HG03469 (cell line): ENCODE data around the gene MYPOP.

ENCODE experiments used
- ATAC-seq: cut with Tn5 transposase; IDR thresholded peaks from one replicate; pipeline ENCODE4 v1.9.1; 2021; ENCODE audit warnings: mild to moderate bottlenecking, moderate library complexity, moderate number of reproducible peaks; ENCODE audit not compliant: unreplicated experiment

The MYPOP gene, protein sequence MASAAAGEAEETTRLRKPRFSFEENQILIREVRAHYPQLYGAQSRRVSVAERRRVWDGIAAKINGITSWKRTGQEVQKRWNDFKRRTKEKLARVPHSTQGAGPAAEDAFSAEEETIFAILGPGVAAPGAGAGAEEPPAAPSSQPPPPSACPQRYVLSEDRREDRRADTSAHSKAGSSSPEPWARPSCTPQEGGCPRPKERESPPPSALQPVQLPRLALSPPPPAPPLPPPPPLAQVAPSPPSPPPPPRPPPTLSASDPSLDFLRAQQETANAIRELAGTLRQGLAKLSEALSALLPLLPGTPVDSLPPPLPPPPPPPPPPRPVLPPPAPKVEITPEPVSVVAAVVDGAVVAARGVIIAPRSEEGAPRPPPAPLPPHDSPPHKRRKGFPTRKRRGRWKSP

DNA sequence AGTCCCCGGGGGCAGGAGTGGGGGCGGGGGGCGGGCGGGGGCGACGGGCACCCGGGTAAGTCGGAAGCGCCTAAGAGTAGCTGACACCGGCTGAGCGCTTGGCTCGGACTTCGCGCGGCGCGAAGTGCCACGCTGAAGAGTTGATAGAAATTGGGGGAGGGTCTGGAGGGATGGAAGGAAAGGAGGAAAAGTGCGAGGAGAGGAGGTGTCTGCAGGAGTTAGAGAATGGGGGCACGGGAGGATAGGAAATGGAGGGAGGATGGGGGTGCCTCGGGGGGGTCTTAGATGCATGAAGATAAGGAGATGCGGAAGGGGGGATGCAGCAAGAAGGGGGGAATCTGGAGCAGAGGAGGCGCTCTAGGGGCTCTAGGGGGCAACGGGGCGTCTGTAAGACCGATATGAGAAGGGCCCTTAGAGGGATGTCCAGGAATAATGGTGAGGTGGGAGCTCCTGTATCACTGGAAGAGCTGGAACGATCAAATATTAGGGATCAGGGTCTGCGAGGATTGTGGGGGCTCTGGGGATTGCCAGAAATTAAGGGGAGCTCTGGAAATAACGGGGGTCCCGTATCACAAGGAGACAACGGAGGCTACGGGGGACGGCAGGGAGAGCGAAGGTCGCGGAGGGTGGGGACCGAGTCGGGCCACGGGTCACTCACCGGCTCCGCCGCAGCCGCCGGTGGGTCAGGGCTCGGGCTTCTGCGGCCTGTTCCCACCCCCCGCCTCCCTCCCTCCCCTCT, at the start of gene MYPOP:
TSS of gene MYPOP (minus strand) at position 702 of the 739 bp plus-strand sequence. CDS start 840 bp downstream, outside the sequence.
- ATAC-seq = no peak

DNA sequence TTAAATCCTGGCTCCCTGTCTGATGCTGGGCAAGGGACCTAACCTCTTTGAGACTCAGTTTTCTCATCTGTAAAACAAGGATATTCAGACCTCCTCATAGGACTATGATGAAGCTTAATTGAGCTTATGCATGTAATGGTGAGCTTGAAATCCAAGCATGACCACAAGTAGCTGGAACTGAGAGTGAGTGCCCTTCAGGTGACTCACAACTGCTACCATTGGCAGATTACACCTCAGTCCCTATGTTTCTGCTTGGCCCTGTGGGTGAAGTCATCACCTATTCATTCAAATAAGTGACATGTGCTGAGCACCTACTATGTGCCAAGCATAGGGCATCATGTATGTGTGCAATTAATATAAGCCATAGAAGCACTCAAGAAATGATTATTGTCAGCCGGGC, 45.5 kb upstream of the MYPOP start:
- ATAC-seq = no peak

DNA sequence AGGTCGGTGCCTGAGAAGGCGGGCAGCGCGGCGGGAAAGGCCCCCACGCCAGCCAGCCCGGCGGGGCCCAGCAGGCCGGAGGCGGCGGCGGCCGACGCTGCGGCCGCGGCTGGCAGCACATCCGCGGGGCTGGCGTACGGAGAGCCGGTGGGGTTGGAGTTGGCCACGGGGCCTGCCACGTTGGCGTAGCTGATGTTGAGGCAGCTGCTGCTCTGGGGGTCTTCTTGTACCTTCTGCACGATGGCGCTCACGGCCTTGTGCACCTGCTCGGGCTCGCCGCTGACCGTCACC, 38.0 kb upstream of the MYPOP start:
- no peak for ATAC-seq

DNA sequence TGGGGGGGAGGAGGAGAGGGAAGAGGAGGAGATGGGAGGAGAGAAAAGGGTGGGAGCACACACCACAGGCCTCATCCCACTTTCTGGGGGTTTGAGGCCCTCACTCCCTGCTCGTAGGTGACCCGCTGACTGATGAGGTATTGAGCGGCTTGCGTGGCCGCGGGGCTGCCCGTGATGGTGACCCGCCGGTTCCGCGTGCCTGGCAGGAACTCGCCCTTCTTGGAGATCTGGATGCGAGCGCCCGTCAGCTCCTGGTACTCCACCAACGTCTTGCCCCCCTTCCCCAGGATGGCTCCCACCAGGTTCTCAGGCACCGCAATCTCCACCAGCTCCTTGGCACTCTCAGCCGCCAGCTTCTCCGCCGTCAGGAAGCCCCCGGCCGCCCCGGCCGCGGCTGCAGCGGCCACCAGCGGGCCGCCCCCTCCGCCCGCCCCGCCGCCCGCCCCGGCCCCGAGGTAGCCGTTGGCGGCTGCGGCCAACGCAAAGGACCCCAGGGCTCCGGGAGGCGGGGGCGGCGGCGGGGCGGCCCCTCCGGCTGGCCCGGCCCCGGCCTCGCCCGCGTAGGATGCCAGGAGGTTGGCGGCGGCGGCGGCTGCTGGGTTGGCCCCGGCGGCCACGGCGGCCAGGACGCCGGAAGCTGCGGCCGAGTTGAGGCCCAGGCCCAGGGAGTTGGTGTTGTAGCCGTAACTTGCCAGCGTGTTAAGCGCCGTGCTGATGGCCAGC, 37.5 kb upstream of the MYPOP start:
- no peak for ATAC-seq

DNA sequence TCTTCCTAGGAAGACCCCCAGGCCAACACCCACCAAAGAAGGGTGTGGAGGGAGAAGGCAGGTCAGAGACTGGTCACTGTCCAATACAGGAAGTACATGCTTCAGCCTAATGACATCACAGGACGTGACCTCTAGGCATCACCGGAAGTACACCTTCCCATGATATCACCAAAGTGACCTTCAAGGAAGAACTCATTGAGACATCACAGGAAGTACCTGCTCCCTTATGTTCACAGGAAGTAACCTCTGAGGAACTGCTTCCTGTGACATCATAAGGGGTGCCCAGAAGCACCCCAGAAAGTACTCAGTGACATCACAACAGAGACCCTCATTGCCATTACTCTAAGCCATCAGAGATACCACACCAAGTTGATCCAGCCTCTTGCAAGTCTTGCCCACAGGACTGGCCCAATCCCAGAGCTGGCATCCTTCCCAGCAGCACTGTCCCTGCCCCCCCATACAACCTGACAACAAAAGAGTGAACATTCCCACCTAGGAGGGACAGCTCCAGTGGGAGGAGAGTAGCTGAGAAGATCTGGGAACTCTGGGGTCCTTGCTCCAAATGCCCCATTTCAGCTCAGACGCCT, 36.4 kb upstream of the MYPOP start:
- no peak for ATAC-seq

DNA sequence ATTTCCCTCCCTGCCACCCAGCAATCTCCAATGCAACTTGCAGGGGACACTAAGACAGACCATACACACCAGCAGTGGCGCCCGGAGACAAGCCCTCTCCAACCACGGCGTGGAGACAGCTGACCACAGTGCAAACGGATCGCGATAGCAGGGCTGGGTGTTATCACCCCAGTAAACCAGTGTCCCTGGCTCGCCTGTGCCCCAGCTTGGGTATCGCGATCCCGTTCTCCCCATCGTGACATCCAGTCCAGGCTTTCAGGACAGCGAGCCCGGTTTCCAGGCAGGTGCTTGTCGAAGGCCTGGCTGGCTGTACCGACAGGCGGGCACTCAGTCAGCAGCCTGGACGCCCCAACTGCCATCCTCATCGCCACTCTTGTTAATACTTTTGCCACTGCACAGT, 32.9 kb upstream of the MYPOP start:
- no peak for ATAC-seq

DNA sequence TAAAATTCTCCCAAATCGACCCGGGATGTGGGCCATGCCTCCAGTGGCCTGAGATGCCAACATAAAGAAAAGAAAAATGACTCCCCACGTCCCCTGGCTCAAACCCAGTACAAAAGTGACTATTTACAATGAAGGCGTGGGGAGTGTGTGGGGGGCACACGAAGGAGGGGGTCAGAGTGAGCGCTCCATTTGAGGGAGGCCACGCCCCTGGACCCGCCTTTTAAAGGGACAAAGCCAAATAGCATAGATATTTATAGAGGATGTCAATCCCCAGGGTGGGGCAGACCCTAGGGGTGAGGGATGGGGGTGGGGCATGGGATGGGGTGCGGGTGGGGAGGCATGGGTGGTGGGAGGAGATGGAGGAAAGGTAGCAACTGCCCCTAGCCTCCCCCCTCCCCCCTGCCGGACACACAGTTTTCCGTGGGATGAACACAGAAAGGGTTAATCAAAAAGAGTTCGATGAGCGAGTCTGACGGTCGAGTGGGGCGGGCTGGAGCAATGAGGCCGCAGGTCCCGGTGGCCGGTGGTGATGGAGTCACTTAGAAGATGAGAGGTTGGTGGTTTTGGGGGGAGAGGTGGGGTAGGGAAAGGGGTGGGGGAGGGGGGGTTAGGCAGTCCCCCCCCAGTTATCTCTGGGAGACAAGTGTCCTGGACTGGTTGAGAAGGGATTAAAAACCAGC, 32.3 kb upstream of the MYPOP start:
- ATAC-seq = no peak

DNA sequence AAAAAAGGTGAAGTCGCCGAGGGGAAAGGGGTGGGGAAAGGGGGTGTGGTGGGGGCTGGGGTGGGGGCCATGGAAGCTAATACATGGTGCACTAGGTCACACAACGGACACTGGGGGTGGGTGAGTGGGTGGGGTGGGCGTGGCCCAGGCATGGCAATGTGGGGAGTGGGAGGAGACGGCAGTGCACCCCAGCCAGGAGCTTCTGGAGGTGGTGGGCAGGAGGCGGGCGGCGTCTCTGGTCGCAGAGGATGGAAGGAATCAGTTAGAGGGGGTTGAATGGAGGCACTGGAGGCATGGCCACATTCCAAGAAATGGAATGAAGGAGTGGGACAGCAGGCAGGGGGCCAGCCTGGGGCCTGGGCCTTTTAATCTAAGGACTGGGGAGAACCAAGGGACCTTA, 31.3 kb upstream of the MYPOP start:
- ATAC-seq = no peak

DNA sequence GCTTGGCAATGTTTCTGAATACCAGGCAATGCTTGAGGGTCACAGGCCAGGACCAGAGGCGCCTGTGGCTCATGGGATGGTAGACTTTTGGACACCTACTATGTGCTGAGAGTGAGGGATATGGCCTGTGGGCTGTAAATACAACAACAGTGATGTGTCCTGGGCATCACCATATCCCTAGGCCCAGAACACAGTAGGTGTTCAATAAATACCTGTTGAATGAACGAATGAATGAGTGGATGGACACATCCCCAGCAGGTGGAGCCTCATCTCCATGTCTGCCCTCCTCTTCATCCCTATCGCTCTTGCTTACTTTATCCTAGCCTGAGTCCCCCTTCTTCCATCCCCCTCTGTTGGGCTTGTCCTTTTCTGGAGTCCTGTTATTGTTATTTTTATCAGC, 28.6 kb upstream of the MYPOP start:
- ATAC-seq = no peak

DNA sequence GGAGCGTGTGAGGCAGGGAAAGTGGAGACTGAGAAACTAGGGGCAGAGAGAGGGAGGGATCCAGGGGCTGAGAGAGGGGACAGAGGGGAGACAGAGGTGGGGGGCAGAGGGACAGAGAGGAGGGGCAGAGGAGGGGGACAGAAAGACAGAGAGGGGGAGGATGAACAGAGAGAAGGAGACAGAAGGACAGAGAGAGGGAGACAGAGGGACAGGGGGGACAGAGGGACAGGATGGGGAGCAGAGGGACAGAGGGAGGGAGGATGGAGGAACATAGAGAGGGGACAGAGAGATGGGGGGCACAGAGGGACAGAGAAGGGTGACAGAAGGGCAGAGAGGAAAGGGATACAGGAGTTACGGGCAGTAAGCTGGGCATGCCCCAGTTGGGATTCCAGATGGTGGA, 26.8 kb upstream of the MYPOP start:
- no peak for ATAC-seq

DNA sequence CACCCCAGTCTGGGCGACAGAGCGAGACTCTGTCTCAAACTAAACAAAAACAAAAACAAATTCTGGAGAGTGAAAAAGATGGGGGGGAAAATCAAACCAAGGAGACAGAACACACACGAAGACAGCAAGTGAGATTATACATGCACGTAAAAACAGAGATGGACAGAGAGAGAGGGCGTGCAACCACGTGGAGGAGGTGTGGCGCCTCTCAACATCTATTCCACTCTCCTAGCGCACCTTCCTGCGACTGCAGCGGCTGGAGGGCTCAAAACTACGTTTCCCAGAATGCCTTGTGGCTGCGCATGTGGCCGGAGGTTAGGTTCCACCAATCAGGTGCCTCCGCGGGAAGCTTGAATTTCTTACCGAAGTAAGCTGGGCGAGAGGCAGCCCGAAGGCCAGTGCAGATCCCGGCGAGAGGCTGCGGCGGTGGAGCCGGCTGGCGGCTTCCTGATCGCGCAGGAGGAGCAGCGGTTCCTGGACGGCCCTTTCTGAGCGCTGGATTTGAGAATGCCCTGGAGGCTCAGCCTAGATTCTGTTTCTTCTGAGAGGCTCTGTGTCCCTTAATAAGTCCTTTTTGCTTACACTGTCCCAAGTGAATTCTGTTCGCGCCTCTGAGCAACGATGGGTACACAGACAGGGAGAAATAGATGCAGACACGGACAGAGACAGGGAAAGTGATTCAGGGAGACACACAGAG, 25.3 kb upstream of the MYPOP start:
- no peak for ATAC-seq

DNA sequence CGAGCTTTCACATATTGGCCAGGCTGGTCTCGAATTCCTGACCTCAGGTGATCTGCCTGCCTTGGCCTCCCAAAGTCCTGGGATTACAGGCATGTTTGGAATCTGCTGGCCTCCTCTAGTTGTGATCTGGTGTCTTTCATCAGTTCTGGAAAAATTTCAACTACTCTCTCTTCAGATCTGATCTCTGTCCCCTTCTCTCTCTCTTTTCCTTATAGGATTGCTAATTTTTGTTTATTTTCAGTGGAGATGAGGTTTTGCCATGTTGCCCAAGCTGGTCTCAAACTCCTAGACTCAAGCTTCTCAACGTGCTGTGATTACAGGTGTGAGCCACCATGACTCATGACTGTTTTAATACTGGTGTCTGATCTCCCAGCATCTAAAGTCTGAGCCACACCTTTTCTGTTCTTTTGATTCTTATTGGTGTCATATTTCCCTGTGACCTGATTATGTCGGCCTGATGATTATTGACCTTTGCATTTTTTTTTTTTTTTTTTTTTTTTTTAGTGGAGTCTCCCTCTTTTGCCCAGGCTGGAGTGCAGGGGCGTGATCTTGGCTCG, 22.6 kb upstream of the MYPOP start:
- ATAC-seq = no peak

DNA sequence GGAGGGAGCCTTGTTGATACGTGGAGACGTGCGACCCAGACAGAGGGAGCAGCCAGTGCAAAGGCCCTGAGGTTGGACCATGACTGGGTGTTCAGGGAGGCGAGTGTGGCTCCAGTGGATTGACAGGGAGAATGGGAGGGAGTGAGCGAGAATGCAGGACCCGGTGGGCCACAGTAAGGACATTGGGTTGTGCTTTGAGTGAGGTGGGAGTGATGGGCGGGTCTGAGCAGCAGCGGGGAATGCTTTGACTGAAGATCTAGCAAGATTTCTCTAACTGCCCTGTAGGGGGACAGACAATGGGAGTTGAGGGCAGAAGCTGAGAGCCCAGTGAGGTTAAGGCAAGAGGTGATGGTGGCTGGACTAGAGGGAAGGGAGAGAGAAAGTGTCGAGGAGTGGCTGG, 19.9 kb upstream of the MYPOP start:
- ATAC-seq = no peak

DNA sequence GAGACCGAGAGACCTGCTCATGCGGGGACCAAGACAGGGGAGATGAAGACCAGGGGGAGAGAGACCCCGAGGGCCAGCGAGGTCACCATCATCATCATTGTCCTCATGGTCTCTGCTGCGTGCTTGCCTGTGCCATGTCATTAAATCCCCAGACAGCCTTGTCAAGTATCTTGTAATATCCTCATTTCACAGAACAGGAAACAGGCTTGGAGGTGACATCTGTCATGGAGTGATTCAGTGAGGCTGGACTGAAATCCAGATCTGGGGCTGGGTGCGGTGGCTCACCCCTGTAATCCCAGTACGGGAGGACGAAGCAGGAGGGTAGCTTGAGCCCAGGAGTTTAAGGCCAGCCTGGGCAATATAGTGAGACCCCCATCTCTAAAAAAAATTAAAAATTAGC, 18.0 kb upstream of the MYPOP start:
- ATAC-seq = no peak

DNA sequence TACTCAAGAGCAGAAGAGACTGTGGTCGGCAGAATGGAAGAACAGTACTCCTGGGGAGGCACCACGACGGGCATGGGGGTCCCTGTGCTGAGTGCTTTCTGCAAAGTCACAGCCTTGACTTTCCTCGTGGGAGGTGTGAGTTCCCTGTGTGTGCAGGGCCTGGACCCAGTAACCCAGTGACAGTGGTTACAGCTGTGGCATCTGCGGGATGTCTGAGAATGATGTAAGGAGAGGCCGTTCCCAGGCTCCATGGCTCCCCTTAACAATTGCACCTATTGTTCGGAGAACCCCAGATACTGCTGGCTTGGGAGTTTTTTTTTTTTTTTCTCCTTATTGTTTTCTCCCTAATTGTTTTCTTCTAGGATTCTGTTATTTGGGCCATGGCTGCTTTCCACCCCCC, 17.3 kb upstream of the MYPOP start:
- ATAC-seq = no peak

DNA sequence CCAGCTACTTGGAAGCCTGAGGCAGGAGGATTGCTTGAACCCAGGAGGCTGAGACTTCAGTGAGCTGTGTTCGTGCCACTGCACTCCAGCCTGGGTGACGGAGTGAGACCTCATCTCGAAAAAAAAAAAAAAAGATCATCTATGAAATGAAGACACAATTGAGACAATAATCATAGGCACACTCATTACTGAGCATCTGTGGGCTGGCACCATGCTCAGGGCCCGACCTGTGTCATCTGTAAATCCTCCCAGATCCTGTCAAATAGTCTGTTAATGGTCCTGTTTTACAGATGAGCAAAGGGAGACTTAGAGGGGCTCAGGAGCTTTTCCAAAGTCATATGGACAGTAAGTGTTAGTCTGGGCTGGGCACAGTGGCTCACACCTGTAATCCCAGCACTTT, 16.3 kb upstream of the MYPOP start:
- ATAC-seq = no peak

DNA sequence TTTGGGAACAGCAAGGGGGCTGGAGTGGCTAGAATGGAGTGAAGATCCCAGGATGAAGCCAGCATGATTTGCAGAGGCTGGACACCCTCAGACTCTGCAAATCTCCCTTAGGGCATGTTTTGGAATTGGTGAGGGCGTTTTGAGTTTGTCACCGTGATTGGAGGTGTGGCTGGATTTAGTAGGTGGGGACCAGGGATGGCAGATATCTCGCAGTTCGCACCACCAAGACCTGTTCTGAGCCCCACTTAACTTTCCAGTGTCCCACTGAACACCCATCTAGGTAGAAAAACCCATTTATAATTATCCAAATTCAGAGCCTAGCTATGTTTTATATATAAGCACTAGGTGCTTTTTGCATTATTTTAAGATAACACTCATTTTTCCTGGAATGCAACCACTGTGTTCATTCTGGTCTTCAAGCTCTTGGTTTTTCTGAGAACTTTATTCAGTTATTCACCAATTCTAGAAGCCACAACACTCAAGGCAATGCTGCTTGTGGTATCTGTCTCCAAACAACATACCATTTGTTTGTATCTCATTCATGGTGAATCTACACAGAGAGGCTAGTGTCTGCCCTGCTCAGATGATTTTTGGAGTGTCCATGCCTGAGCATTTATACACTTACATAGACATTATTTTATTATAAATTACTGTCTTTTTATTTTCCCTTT, 15.1 kb upstream of the MYPOP start:
- ATAC-seq = no peak

DNA sequence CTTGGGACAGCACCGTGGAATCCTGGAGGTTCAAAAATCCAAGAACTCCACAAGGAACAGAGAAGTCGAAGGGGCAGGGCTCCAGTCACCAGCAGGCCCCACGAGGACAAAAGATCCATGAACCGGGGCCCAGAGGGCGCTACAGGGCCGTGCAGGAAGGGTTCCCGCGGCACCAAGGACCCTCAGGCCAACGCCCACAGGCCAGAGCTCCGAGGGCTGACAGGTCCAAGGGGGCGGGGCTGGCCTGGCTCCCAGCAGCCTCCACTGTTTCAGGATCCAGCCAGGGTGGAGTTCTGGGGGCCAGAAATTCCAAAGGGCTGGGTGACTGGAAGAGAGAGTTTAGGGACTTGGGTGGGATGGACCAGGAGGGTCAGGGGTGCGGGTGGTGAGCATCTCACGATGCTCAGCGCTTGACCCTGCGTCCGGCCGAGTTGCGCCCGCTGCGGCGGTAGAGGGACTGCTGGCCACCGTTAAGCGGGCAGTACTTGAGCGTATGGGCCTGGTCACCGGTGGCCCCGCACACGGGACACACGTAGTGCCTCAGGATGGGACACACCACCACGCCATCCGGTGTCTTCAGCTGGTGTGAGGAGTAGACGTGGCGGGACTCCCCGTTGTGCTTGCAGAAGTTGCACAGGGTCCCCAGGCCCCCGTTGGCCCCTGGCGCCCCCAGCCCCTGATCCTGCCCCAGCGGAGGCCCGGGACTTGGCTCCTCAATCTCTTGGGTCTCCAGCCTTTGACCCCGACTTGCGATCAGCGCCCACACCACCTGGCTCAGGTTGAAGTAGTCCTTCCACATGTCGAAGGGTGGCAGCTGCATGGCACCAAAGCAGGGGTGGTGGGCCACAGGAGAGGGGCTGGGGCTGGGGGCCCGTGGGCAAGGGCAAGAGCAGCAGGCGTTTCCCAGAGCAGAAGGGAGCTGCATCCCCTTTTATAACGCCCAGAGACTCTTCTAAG, 11.7 kb upstream of the MYPOP start, which contains the start of gene NANOS2:
TSS of gene NANOS2 (minus strand) at position 905 of the 957 bp plus-strand sequence. CDS start at position 820, 85 bp downstream.
- ATAC-seq = no peak
